ENCODE measurements around the gene EP300. TPM values are rescaled to one million over a fixed set of nuclear protein-coding genes. Genes with fewer than 3 reads are reported as not detected.

The EP300 gene
- total and polyA plus RNA-seq, 2 of the 8 experiments (the other 6 are each of a cell fraction or from before 2014, with no cell fraction given) = 39.5 to 109 TPM

DNA sequence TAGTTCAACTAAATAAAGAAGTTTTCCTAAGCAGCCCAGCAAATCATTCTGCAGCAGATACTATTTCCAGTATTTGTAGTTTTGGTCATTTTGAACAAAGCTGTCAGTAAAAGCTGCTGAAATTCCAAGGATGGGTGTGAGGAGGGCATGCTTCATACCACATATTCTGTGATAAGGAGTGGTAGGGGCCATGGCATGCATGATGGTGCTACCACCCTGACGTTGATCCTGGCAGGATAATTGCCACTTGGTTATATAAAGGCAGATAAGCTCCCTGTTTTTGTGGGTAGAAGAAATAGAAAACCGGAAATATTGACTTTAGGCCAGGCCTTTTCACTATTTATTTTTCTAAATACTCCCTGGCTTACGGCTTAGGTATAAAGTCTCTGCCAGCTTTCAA is 79.6 kb downstream of the EP300 start:
- H3K4ac ChIP-seq (replicated peaks; ENCODE audit: insufficient read length, low read depth, low read length) = no peak overlapping the region
- H3K23me2 ChIP-seq (ENCODE audit: low read depth, low read length) = no peaks in the 10 kb centered on the region
- no peak overlapping the region for H3K4me3 ChIP-seq (ENCODE audit: extremely low read depth in 1 of 4, insufficient read depth in 2 of 4, low read depth in 3 of 4, low read length in 4 of 4)
- H4K91ac ChIP-seq (replicated peaks; ENCODE audit: insufficient read length, low read length) = no peak overlapping the region
- H3K79me2 ChIP-seq (ENCODE audit: control insufficient read depth in 1 of 2, insufficient read depth in 2 of 2, low read length in 2 of 2) = no peaks in the 10 kb centered on the region
- H4K5ac ChIP-seq (ENCODE audit: insufficient read length, low read depth, low read length) = no peak overlapping the region
- H2AK5ac ChIP-seq (ENCODE audit: low read depth, low read length) = no peak overlapping the region
- H3K23ac ChIP-seq (ENCODE audit: insufficient read length) = no peak overlapping the region
- no peak overlapping the region for H3K14ac ChIP-seq (ENCODE audit: insufficient read length)
- H3K36me3 ChIP-seq (ENCODE audit: control insufficient read depth in 2 of 4, insufficient read depth in 4 of 4, low read length in 3 of 4) = peaks cover 40 to 95% (median 77%) of the 10 kb centered on the region in 4 experiments
- H2BK120ac ChIP-seq (replicated peaks; ENCODE audit: low read depth, low read length) = no peak overlapping the region
- TF ChIP-seq SRF (IDR thresholded peaks at IDR 0.05; ENCODE audit: low read depth, low read length) (no peak), POLR2AphosphoS5 (IDR thresholded peaks at IDR 0.05; ENCODE audit: low read depth, low read length) (no peak)
- H3K9me3 ChIP-seq (ENCODE audit: insufficient read depth in 2 of 2, low read depth in 1 of 2, low read length in 1 of 2) = no peaks in the 10 kb centered on the region
- H3K9ac ChIP-seq (replicated peaks in 1 of 4; ENCODE audit: extremely low read depth in 1 of 4, low read depth in 3 of 4, low read length in 3 of 4) = no peak overlapping the region
- no peak overlapping the region for H3K18ac ChIP-seq (ENCODE audit: extremely low read depth, low read length)
- H3K4me1 ChIP-seq (replicated peaks in 1 of 4; ENCODE audit: control insufficient read depth in 3 of 4, insufficient read depth in 4 of 4, low read length in 3 of 4) = no peaks in the 10 kb centered on the region
- DNase-seq (ENCODE audit: low read depth in 1 of 2, low spot score in 2 of 2) (no peak), FAIRE-seq (no peak)
- ChIA-PET CTCF (ENCODE audit: partially characterized antibody) (interaction anchor here (1.0 to 2.0 kb wide), 5 partner anchors 10 to 73 kb away, joined by 3 to 9 read pairs (median 6); no protein-coding TSS in a partner anchor), POLR2A (ENCODE audit: partially characterized antibody) (interaction anchor here (0.9 to 1.8 kb wide), 3 partner anchors 11 to 19 kb away, joined by 3 to 5 read pairs (median 4); no protein-coding TSS in a partner anchor)
- H3K56ac ChIP-seq (replicated peaks; ENCODE audit: insufficient read length, low read depth, low read length) = no peak overlapping the region
- H3K27ac ChIP-seq (ENCODE audit: low read depth, low read length) = no peak overlapping the region
- WGBS, 2 experiments (ENCODE audit: extremely low coverage in 1 of 2, insufficient coverage in 1 of 2, insufficient read length in 1 of 2, insufficient replicate concordance in 2 of 2, low coverage in 1 of 2, low lambda C conversion rate in 2 of 2, missing lambda C conversion rate in 1 of 2) = 93% methylated on average over 3 of the region's 3 CpGs; no CpG with 5 or more reads in 1 of the 2 experiments
- no peak overlapping the region for H4K8ac ChIP-seq (ENCODE audit: extremely low read depth, insufficient read depth, low read length)
- no peak overlapping the region for H2AFZ ChIP-seq (ENCODE audit: low read length)
- no peak overlapping the region for H2BK15ac ChIP-seq (ENCODE audit: low read length)
- H2BK20ac ChIP-seq (ENCODE audit: low read length) = no peak overlapping the region
- no peak overlapping the region for H2BK12ac ChIP-seq (ENCODE audit: low read depth, low read length)
- H2BK5ac ChIP-seq (ENCODE audit: low read depth, low read length) = no peak overlapping the region
- H3K4me2 ChIP-seq (ENCODE audit: insufficient read depth in 1 of 2, low read depth in 2 of 2, low read length in 2 of 2) = no peak overlapping the region
- H4K20me1 ChIP-seq (replicated peaks in 1 of 2; ENCODE audit: control insufficient read depth in 1 of 2, insufficient read depth in 2 of 2, low read length in 2 of 2) = peaks cover 1 to 9% of the 10 kb centered on the region in 2 experiments
- no peaks in the 10 kb centered on the region for H3K27me3 ChIP-seq (replicated peaks in 1 of 4; ENCODE audit: control insufficient read depth in 3 of 4, extremely low read depth in 1 of 4, insufficient read depth in 3 of 4, low read length in 3 of 4)
- H3K79me1 ChIP-seq (ENCODE audit: low read depth, low read length) = no peaks in the 10 kb centered on the region; the same call in 1 of the 2 replicates
